H9 (cell line): ENCODE results near the gene NKAIN2. TPM values are rescaled to one million over a fixed set of nuclear protein-coding genes. Genes with fewer than 3 reads are reported as not detected.

Source experiments
- DNase-seq: peaks from one replicate; pipeline ENCODE4 v3.0.0-alpha.2; 2017
- H2AFZ ChIP-seq: one replicate; pipeline ENCODE4 v1.6.1; 2013; ENCODE audit warnings: mild to moderate bottlenecking, low read length, control low read depth, moderate library complexity
- H2AK5ac ChIP-seq: 2 replicates; pipeline ENCODE4 v1.6.1; 2013; ENCODE audit warnings: low read length, control low read depth, mixed read lengths; ENCODE audit not compliant: insufficient read length
- H2BK120ac ChIP-seq: one replicate; pipeline ENCODE4 v1.6.1; 2013; ENCODE audit warnings: low read depth, mild to moderate bottlenecking, low read length, control low read depth, inconsistent platforms; ENCODE audit not compliant: poor library complexity, severe bottlenecking
- H2BK12ac ChIP-seq: 2 replicates; pipeline ENCODE4 v1.6.1; 2013; ENCODE audit warnings: low read length, control low read depth, mixed read lengths, low read depth; ENCODE audit not compliant: insufficient read length
- H2BK15ac ChIP-seq: 2 replicates; pipeline ENCODE4 v1.6.1; 2013; ENCODE audit warnings: low read depth, low read length, control low read depth
- H2BK20ac ChIP-seq: one replicate; pipeline ENCODE4 v1.6.1; 2013; ENCODE audit warnings: low read depth, mild to moderate bottlenecking, low read length, control low read depth, inconsistent platforms; ENCODE audit not compliant: poor library complexity, severe bottlenecking
- H2BK5ac ChIP-seq: 2 replicates; pipeline ENCODE4 v1.6.1; 2013; ENCODE audit warnings: low read length, control low read depth, mixed read lengths; ENCODE audit not compliant: insufficient read length
- H3K14ac ChIP-seq: 2 replicates; pipeline ENCODE4 v1.6.1; 2013; ENCODE audit warnings: low read length, control low read depth; ENCODE audit not compliant: insufficient read depth
- H3K18ac ChIP-seq: 2 replicates; pipeline ENCODE4 v1.6.1; 2013; ENCODE audit warnings: low read depth, mild to moderate bottlenecking, mixed read lengths, low read length, control low read depth; ENCODE audit not compliant: insufficient read length
- H3K23ac ChIP-seq: 2 replicates; pipeline ENCODE4 v1.6.1; 2013; ENCODE audit warnings: low read length, control low read depth, mixed read lengths, low read depth; ENCODE audit not compliant: insufficient read length
- H3K23me2 ChIP-seq: 2 replicates; pipeline ENCODE4 v1.6.1; 2013; ENCODE audit warnings: low read depth, mild to moderate bottlenecking, mixed read lengths, low read length, control low read depth; ENCODE audit not compliant: insufficient read length, poor library complexity, severe bottlenecking
- H3K27ac ChIP-seq: 2 replicates; pipeline ENCODE4 v1.5.1; 2013; ENCODE audit warnings: low read length, control low read depth, mixed read lengths, low read depth; ENCODE audit not compliant: insufficient read length
- H3K27me3 ChIP-seq: 2 replicates; pipeline ENCODE4 v1.6.1; 2013; ENCODE audit warnings: low read length, control low read depth, inconsistent platforms; ENCODE audit not compliant: insufficient read depth
- H3K4ac ChIP-seq: 2 replicates; pipeline ENCODE4 v1.6.1; 2013; ENCODE audit warnings: low read depth, mild to moderate bottlenecking, control low read depth, inconsistent platforms, low read length, moderate library complexity
- H3K4me1 ChIP-seq: 2 replicates; pipeline ENCODE4 v1.6.1; 2013; ENCODE audit warnings: low read length, control low read depth, inconsistent platforms; ENCODE audit not compliant: insufficient read depth
- H3K4me2 ChIP-seq: 2 replicates; pipeline ENCODE4 v1.6.1; 2013; ENCODE audit warnings: low read length, control low read depth, mixed read lengths; ENCODE audit not compliant: insufficient read length, insufficient read depth
- H3K56ac ChIP-seq: 2 replicates; pipeline ENCODE4 v1.6.1; 2013; ENCODE audit warnings: low read depth, mild to moderate bottlenecking, mixed read lengths, low read length, control low read depth; ENCODE audit not compliant: insufficient read length
- H3K79me1 ChIP-seq: 2 replicates; pipeline ENCODE4 v1.6.1; 2013; ENCODE audit warnings: low read depth, mild to moderate bottlenecking, moderate library complexity, low read length, control low read depth, inconsistent platforms; ENCODE audit not compliant: insufficient read depth, poor library complexity, severe bottlenecking
- H3K79me2 ChIP-seq: 2 replicates; pipeline ENCODE4 v1.6.1; 2013; ENCODE audit warnings: low read length, control low read depth, inconsistent platforms; ENCODE audit not compliant: insufficient read depth
- H3K9ac ChIP-seq: 2 replicates; pipeline ENCODE4 v1.6.1; 2013; ENCODE audit warnings: low read length, control low read depth, mixed read lengths; ENCODE audit not compliant: insufficient read length; ENCODE audit errors: extremely low read depth
- H3K9me3 ChIP-seq: one replicate; pipeline ENCODE4 v1.6.1; 2013; ENCODE audit warnings: low read depth, low read length, inconsistent platforms; ENCODE audit not compliant: control insufficient read depth
- H3T11ph ChIP-seq: one replicate; pipeline ENCODE4 v1.6.1; 2013; ENCODE audit warnings: mild to moderate bottlenecking, low read length, control low read depth, inconsistent platforms
- H4K20me1 ChIP-seq: one replicate; pipeline ENCODE4 v1.6.1; 2013; ENCODE audit not compliant: control insufficient read depth, insufficient read length, insufficient read depth
- H4K5ac ChIP-seq: 2 replicates; pipeline ENCODE4 v1.6.1; 2013; ENCODE audit warnings: low read depth, mild to moderate bottlenecking, mixed read lengths, low read length, control low read depth; ENCODE audit not compliant: insufficient read length
- H4K8ac ChIP-seq: replicated peaks from 2 replicates; pipeline ENCODE4 v1.6.1; 2013; ENCODE audit warnings: low read length, control low read depth, mixed read lengths, low read depth; ENCODE audit not compliant: insufficient read length
- H4K91ac ChIP-seq: 2 replicates; pipeline ENCODE4 v1.6.1; 2013; ENCODE audit warnings: low read depth, mild to moderate bottlenecking, moderate library complexity, mixed read lengths, low read length, control low read depth; ENCODE audit not compliant: insufficient read length
- H3K27ac Mint-ChIP-seq, 3 experiments: 2 replicates in 2 of 3; 3 replicates in 1 of 3; pipeline ENCODE4 v1.8.0; 2020 to 2021; ENCODE audit warnings: mixed read lengths in 3 of 3, mild to moderate bottlenecking in 1 of 3, moderate library complexity in 1 of 3
- H3K27me3 Mint-ChIP-seq: 2 replicates; pipeline ENCODE4 v1.8.0; 2021; ENCODE audit warnings: low read depth, mild to moderate bottlenecking, moderate library complexity, mixed read lengths
- H3K36me3 Mint-ChIP-seq, 3 experiments: 2 replicates in 2 of 3; 3 replicates in 1 of 3; pipeline ENCODE4 v1.8.0; 2020 to 2021; ENCODE audit warnings: low read depth in 3 of 3, mixed read lengths in 3 of 3; ENCODE audit not compliant: insufficient read depth in 1 of 3
- H3K4me1 Mint-ChIP-seq, 2 experiments: 2 replicates each; pipeline ENCODE4 v1.8.0; 2020; ENCODE audit warnings: mixed read lengths in 2 of 2
- H3K4me3 Mint-ChIP-seq, 2 experiments: 2 replicates in 1 of 2; 3 replicates in 1 of 2; pipeline ENCODE4 v1.8.0; 2020 to 2021; ENCODE audit warnings: mild to moderate bottlenecking in 2 of 2, mixed read lengths in 2 of 2, moderate library complexity in 1 of 2
- H3K9me3 Mint-ChIP-seq, 2 experiments: 2 replicates in 1 of 2; 3 replicates in 1 of 2; pipeline ENCODE4 v1.8.0; 2020; ENCODE audit warnings: mild to moderate bottlenecking in 2 of 2, mixed read lengths in 2 of 2, moderate library complexity in 1 of 2
- WGBS: extraction: QIAGEN DNeasy Blood & Tissue Kit; methylation state at CpG from one replicate; pipeline ENCODE4 v1.1.7; 2013; ENCODE audit warnings: missing lambda C conversion rate, low lambda C conversion rate, mixed read lengths; ENCODE audit not compliant: insufficient read length; ENCODE audit errors: extremely low coverage; 5-methylcytosine and 5-hydroxymethylcytosine counted together
- total RNA-seq: library from RNA; stranded (reverse); gene quantifications from 2 replicates; pipeline ENCODE4 v1.2.1, GENCODE V29; 2021
- TF ChIP-seq, protein P1 (sequence below): fragments of 200-600 bp; sonication (generic); conservative IDR thresholded peaks from 3 replicates; pipeline ENCODE4 v1.8.0; 2021; ENCODE audit warnings: antibody characterized with exemption, mild to moderate bottlenecking

NKAIN2 gene
- total RNA-seq, 1 experiment from 2014 or later, result 0.17 TPM

DNA sequence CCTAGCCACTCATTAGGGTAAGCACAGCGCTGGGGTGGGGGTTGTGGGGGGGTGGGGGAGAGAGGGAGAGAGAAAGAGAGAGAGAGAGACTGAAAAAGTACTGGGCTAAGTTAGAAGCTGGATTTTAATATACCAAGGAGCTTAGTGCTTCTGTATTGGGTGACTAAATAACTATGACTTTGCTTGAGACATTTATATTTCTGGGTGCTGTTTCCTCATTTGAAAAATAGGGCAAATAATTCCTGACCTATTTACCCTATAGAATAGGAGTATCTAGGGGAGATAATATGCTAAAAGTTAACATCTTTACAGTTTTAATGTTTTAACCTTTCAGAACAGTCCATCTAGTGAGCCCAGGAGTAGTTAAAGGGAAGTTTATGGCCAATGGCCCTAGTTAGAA is 7.7 kb downstream of the NKAIN2 start:
- H3K9ac ChIP-seq, result no peak overlapping the region
- no peak overlapping the region for H3K27ac ChIP-seq
- WGBS, result no CpG with 5 or more reads among the region's 1 CpG
- H3K9me3 ChIP-seq, result no peaks in the 10 kb centered on the region
- H3K23ac ChIP-seq, result no peak overlapping the region
- no peaks in the 10 kb centered on the region for H3K79me1 ChIP-seq
- H2AFZ ChIP-seq, result no peak overlapping the region
- TF ChIP-seq, protein P1, sequence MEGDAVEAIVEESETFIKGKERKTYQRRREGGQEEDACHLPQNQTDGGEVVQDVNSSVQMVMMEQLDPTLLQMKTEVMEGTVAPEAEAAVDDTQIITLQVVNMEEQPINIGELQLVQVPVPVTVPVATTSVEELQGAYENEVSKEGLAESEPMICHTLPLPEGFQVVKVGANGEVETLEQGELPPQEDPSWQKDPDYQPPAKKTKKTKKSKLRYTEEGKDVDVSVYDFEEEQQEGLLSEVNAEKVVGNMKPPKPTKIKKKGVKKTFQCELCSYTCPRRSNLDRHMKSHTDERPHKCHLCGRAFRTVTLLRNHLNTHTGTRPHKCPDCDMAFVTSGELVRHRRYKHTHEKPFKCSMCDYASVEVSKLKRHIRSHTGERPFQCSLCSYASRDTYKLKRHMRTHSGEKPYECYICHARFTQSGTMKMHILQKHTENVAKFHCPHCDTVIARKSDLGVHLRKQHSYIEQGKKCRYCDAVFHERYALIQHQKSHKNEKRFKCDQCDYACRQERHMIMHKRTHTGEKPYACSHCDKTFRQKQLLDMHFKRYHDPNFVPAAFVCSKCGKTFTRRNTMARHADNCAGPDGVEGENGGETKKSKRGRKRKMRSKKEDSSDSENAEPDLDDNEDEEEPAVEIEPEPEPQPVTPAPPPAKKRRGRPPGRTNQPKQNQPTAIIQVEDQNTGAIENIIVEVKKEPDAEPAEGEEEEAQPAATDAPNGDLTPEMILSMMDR, result no peak
- H3K56ac ChIP-seq, result no peak overlapping the region
- H3K27me3 ChIP-seq, result no peaks in the 10 kb centered on the region
- no peaks in the 10 kb centered on the region for H3K9me3 Mint-ChIP-seq
- H4K5ac ChIP-seq, result no peak overlapping the region
- no peak overlapping the region for H2BK120ac ChIP-seq
- no peaks in the 10 kb centered on the region for H4K20me1 ChIP-seq
- no peak overlapping the region for H2BK5ac ChIP-seq
- no peaks in the 10 kb centered on the region for H3K4me1 ChIP-seq
- no peaks in the 10 kb centered on the region for H3K36me3 Mint-ChIP-seq
- no peaks in the 10 kb centered on the region for H3K79me2 ChIP-seq
- H3K27me3 Mint-ChIP-seq, result peaks cover 28% of the 10 kb centered on the region
- H3T11ph ChIP-seq, result no peak overlapping the region
- H2BK20ac ChIP-seq, result no peak overlapping the region
- H4K8ac ChIP-seq, result no peak overlapping the region
- H3K4me3 Mint-ChIP-seq, result no peak overlapping the region
- no peak overlapping the region for H2BK15ac ChIP-seq
- no peak overlapping the region for H3K18ac ChIP-seq
- H3K23me2 ChIP-seq, result no peaks in the 10 kb centered on the region
- H3K14ac ChIP-seq, result no peak overlapping the region
- H4K91ac ChIP-seq, result no peak overlapping the region
- H2BK12ac ChIP-seq, result no peak overlapping the region
- no peak overlapping the region for H3K27ac Mint-ChIP-seq
- no peaks in the 10 kb centered on the region for H3K4me1 Mint-ChIP-seq
- H3K4ac ChIP-seq, result no peak overlapping the region
- no peak overlapping the region for H2AK5ac ChIP-seq
- no peak for DNase-seq
- H3K4me2 ChIP-seq, result no peak overlapping the region
